A549 treated with ZK216348 at 1 μM for 4 hours (cell line): Measurements from ENCODE around the gene SPDYE4. TPM values are rescaled to one million over a fixed set of nuclear protein-coding genes. Genes with fewer than 3 reads are reported as not detected.

ENCODE experiments used
- total RNA-seq: library from RNA; stranded (reverse); fragments of 200-300 nt; extraction: Qiagen RNA extraction; gene quantifications from 5 replicates; pipeline ENCODE4 v1.2.3, GENCODE V29; 2022; ENCODE audit warnings: low read depth

SPDYE4 gene
- not detected in 5 replicates for total RNA-seq

GRCh38 chr17:8758137-8758596 lies at the start of gene SPDYE4:
Gene SPDYE4 (minus strand): TSS chr17:8758546. CDS start chr17:8758382, 164 bp downstream.

DNA sequence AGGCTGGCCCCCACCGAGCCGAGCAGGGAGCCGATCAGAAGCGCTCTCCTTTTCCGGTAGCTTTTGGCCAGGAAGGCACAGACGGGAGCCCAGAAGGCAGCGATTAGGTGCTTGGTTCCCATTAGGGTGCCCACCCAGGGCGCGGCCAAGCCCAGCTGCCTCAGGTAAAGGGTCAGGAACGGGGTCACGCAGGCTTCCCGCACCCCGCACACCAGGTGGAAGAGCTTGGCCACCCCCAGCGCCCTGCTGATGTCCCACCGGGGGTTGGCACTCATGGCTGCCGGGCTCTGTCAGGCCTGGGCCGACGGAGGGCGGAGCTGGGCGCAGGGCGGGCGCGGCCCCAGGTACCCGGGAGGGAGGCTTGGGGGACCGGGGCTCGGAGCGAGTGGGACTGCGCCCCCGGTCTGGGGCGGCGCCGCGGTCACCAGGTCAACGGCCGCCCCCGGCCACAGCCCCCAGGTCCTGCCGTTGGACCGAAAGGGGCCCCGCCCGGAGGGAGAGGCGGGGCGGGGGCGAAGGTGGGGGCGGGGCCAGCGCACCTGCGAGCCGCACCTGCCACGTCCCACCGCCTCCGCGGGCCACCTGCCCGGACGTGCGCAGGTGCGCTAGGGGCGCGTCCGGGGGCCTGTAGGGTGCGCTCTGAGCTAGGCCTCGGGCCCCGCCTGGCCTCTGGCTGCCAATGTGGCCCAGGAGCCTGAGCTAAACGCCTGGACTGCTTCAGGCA lies 40.7 kb upstream of the SPDYE4 start, which contains the start of gene MFSD6L:
TSS of gene MFSD6L (minus strand) at position 520 of the 724 bp plus-strand sequence. CDS start at position 275, 245 bp downstream.

Other genes with a start within 250 kb of the SPDYE4 start
- 15.8 to 29.0 TPM (median 23.6 TPM) in 5 replicates for gene MYH10, start 127.8 kb downstream of the SPDYE4 start, total RNA-seq
- gene CCDC42, start 13.7 kb downstream of the SPDYE4 start, total RNA-seq = not detected in 5 replicates
- gene MFSD6L, start 40.8 kb upstream of the SPDYE4 start, total RNA-seq = not detected in 5 replicates
- gene PIK3R6, start 109.1 kb upstream of the SPDYE4 start, total RNA-seq = 0.07 TPM in 1 of 5 replicates, not detected in the others
- gene PIK3R5, start 207.2 kb upstream of the SPDYE4 start, total RNA-seq = 0.04 to 0.09 TPM in 2 of 5 replicates, not detected in the others